Inflammatory macrophage treated with lipopolysaccharide for 1 hour (primary cell): Measurements from ENCODE around the gene CNR2.
"Not testable (repeated sequence)": the region's sequence is repeated elsewhere in the genome, so short reads cannot be mapped to it uniquely, and the experiment has no call there.

Source experiments
- DNase-seq, 2 donors: peaks; one replicate each; pipeline ENCODE4 v3.0.0-alpha.2; 2020 to 2022

CNR2 gene

GRCh38 chr1:23916209-23917131, 3.3 kb upstream of the CNR2 start:
- peak; percentile 68 to 74 for DNase-seq

DNA sequence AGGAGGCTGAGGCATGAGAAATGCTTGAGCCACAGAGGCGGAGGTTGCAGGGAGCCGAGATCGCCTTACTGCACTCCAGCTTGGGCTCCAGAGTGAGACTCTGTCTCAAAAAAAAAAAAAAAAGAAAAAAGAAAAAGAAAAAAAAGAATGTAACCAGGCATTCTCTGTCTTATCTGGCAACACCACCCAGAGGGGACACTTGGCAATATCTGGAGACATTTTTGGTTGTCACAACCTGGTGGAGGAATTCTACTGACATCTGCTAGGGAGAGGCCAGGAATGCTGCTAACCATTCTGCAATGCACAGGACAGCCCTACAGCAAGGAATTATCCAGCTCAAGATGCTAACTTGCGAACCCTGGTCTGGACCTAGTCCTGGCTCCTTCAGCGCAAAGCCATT, 2.3 kb upstream of the CNR2 start:
- no peak for DNase-seq

DNA sequence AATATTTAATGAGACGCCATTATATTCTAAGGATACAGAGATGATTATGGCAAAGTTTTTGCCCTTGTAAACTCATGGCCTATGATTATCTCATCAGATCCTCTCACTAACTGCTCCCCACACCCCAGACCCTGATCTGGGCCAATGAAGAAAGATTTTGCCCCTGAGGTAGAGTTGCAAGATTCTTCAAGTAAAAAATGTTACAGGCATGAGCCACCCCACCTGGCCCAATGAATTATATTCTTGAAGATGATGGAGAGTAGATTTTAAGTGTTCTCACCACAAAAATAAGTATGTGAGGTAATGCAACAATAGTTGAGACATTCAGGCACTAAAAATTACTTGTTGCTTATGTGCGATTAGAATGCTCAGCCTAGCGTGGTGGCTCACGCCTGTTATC, 1.8 kb upstream of the CNR2 start:
- DNase-seq: no peak

DNA sequence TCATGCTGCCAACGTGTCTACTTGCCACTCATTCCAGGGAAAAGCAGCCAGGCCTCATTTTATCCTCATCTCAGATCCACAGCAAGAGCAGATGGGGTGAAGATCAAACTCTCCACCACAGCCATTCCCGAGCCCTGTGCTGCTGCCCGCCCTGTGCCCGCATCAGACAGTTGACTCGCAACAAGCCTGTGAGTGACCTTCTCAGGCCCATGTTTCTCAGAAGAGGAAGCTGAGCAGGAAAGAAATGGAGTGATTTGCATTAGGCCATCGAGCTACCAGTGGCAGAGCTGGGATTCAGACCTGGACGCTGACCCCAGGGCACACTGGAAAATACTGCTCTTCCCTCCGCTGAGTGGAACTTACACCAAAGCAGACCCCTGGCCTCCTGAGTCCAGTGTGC, 1.2 kb downstream of the CNR2 start:
- DNase-seq: peak in 1 of 2 donors; percentile 33

GRCh38 chr1:23910553-23911246, 2.5 kb downstream of the CNR2 start:
- peak in 1 of 2 donors; percentile 53 for DNase-seq

DNA sequence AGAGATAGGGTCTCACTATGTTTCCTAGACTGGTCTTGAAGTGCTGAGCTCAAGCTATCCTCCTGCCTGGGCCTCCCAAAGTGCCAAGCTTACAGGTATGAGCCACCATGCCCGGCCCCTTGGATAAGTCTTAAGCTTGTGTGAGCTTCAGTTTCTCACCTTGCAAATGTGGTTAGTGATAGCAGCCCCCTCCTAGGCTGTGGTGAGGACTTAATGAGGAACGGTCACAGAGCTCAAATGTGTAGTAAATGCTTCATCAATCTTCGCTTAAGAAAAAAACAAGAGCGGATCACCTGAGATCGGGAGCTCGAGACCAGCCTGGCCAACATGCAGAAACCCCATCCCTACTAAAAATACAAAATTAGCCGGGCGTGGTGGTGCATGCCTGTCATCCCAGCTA, 3.0 kb downstream of the CNR2 start:
- no peak for DNase-seq

DNA sequence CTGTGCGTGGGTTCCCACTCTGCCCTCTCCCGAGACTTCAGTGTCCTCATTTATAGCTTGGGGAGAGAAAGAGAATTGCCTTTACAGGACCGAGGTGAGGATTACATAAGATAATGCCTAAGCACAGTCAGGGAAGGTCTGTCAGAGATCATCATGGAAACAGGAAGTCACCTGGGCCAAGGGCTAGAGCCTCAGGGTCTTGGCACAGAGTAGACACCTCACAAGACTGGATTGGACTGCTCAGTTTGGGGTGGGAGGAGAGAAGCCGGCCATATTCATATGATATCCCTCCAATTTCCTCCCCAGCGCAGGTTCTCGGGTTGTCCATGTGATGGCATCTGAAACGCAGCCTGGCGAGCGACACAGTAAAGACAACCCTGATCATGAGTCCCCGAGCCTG, 3.8 kb downstream of the CNR2 start:
- no peak for DNase-seq

DNA sequence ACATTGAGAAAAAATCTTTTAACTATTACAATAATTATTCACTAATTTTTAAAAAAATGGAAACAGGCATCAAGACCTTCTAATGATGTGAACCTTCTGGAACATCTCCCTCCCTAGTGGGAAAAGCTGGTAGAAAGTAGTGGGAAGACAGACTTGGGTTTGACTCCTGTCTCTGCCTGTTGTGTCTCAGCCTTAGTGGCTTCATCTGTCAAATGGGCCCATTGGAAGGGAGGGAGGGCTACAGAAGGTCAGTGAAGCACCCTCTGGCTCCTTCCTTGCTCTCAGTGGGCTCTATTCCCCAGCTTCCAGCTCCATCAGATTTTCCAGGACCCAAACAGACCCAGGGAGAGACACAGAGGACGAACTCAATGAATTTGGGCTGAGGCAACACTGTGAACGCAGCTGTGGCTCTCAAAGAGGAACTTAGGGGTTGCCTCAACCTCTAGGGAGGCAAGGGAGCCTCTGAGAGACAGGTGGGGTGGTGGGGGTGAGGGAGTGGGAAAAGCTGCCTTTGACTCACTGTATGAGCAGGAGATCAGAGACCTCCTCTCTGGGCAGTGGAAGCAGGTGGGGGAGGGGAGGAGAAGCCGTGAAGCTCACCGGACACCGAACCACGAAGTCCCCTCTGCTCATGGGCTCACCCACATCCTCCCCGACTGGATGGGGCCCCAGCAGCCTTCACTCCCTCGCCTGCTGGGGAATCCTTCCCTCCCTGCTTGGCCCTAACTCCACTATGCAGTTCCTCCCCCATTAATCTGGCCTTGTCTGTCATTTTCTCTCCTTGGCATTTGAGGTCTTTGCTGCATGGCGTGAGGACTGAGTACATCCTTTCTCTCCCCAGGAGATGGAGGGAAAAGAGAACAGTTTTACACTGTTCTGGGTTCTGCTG, 4.5 kb downstream of the CNR2 start:
- DNase-seq: peak; percentile 59 to 63

- DNase-seq: no peak
These were observed 6.4 kb downstream of the CNR2 start for GRCh38 chr1:23906731-23907130.

DNA sequence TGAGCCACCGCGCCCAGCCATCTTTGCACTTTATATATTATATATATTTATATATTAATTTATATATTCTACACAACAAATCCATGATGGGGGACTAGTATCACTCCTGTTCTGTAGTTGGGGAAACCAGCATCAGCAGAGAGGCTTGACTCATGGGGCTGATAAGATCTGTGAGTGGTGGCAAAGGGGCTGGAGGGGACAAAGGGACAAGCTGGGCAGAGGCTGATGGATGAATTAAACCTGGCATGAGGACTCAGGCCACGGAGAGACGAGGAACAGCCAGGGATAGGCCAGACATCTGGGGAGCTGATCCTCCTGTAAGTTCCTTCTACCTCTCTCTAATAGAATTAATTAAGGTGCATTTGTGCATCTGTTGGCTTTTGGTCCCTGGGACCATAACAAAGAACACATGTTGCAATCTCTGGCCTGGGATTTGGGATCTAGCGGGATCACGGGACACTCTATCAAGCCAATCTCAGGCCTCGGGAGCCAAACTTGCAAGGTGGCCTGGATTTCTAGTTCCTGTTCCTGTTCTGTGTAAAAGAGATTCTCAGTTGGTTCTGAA, 7.6 kb downstream of the CNR2 start:
- no peak for DNase-seq

- no peak for DNase-seq
These were observed 8.3 kb downstream of the CNR2 start for GRCh38 chr1:23904748-23905357.

DNA sequence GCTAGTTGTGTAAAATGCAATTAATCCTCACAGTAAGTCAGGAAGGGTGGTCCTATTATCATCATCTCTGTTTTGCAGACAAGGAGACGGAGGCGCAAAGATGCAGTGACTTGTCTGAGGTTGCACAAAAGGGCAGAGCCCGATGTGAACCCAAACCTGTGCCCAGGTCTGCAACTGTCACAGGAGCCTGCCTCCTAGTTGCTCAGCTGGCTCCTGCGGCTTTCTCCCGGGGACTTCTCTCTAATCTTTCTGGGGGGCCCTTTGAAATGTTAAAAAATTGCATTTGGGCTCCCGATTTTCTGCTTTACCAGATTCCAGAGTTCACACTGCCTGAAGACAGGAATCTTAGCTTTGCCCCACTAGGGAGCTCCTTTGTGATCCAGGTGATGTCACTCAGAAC, 9.4 kb downstream of the CNR2 start:
- no peak for DNase-seq

DNA sequence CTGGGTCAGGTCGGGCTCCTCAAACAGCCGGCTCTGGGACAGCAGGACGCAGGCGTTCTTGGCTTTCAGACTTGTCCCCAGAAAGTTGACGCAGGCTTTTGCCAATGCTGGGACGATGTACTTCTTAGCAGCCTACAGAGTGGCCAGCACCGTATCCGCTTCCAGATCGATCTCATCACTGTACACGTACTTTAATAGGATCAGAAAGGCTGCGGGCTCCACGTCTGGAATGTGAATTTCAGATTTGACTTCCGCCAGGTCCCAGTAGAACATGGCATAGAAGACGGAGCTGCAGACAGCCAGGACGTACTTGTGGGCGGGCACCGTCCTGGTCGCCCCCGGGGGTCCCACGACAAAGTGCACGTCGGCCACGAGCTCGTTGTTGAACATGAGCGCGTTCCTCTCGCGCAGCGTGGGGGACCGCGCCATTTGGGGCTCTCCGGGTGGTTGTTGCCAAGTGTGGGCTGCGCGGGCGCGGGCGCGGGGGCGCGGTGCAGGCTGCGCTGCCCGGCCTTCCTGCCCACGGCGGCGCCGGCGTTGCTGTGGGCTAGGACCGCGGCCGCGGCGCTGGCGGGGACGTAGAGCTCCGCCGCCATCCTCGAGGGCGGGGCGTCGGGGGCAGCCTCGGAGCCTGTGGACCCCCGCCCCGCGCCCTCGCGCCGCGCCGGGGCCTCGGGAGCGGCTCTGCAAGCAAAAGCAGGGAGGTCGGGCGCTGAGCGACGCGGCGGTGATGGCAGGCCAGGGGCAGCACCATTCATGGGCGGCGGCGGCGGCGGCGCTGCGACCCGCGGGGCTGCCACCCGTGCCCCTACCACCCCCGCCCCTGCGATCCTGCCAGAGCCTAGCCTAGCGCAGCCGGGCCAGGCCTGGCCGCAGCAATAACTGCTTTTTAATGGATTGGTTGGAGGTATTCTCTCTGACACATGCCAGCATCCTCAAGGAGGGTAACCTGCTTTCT, 10.6 kb downstream of the CNR2 start:
- no peak for DNase-seq

GRCh38 chr1:23900017-23900416, 13.1 kb downstream of the CNR2 start:
- DNase-seq: not testable (repeated sequence)

- DNase-seq: peak in 1 of 2 donors; percentile 10
These were observed 14.1 kb downstream of the CNR2 start for GRCh38 chr1:23899070-23899469.

DNA sequence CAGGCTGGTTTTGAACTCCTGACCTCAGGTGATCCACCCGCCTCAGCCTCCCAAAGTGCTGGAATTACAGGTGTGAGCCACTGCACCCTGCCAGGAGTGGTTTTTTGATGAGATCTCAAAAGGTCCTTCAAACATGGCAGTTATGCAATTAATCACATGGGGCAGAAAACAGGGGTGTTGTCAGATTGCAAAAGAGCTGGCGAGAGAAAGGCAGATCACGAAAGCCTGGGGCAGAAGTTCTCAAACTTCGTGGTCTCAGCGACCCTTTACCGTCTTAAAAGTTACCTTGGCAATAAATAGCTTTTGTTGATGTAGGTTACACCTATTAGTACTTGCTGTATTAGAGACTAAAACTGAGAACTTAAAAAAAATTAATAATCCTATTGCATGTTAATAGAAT, 16.1 kb downstream of the CNR2 start:
- peak; percentile 55 to 59 for DNase-seq

- no peak for DNase-seq
These were observed 16.7 kb downstream of the CNR2 start for GRCh38 chr1:23896491-23896890.

GRCh38 chr1:23895993-23896392, 17.2 kb downstream of the CNR2 start:
- DNase-seq: no peak

DNA sequence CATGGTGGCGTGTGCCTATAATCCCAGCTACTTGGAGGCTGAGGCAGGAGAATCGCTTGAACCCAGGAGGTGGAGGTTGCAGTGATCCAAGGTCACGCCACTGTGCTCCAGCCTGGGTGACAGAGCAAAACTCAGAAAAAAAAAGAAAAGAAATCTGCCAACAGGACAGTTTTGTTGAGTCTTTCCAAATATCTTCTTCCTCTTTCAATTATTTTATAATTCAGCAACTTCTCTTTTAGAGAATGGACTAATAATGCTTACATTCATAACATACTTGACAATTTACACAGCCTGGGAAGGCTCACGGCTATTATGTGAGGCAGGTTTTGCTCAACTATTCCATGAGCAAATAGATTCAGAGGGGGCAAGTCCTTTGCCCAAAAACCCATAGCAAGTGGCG, 18.1 kb downstream of the CNR2 start:
- peak; percentile 74 to 84 for DNase-seq

DNA sequence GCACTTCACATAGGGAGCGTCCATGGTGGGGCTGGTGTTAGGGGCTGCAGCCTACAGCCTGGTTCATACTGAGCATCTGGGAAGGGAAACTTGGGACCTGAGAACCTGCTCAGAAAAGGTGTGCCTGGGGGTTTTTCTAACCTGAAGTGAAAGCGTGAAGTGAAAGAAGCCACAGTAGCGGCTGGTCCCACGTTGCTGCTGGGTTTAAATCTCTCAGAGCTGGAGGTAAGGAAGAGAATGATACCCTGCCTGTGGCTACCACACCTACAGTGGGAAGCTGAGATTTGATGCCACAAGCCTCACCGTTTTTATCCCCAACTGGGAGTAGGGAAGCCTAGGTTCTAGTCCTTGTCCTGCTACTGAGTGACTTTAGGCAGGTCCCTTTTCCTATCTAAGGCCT, 24.1 kb downstream of the CNR2 start:
- no peak for DNase-seq

DNA sequence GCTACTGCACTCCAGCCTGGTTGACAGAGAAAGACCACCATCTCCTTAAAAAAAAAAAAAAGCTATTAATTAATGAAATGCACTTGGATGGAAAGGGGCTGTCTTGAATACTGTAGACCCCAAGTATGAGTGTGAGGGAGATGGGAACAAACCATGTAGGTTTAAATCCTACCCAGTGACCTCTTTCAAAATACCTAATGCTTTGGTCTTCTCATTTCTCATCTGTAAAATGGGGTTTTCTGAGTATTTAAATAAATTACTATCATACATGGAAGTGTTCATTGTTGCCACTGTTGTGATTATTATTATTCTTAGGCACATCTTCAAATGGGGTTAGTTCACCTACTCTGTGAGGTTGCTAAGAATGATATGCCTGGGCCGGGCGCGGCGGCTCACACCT, 27.9 kb downstream of the CNR2 start:
- no peak for DNase-seq
